ENCODE data around the gene MYH9.

DNA sequence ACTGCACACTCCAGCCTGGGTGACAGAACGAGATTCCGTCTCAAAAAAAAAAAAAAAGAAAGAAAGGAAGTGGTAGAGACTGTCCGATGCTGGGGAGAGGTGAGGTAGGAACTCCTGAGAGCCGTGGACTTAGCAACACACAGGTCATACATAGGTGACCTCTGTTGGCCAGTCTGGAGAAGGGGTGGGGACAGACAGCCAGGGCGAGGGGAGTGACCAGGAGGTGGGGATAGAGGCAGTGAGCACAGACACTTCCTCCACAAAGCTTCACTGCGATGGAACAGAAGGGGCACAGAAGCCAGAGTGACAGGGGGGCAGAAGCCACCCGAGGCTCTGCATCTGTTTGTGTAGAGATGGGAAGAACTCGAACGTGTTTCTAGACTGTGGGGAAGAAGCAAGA, 47.1 kb downstream of the MYH9 start:
- no peak for TF ChIP-seq ARNT (IDR thresholded peaks at IDR 0.05)
- TF ChIP-seq FOXK2 (IDR thresholded peaks at IDR 0.05), result no peak

Measured in HEK293T (cell line).